Measurements from ENCODE around the gene ST8SIA6. TPM values are rescaled to one million over a fixed set of nuclear protein-coding genes. Genes with fewer than 3 reads are reported as not detected.

The ST8SIA6 gene
- total and polyA plus RNA-seq, 8 donors = 3.3 to 13.3 (median 8.8) TPM

DNA sequence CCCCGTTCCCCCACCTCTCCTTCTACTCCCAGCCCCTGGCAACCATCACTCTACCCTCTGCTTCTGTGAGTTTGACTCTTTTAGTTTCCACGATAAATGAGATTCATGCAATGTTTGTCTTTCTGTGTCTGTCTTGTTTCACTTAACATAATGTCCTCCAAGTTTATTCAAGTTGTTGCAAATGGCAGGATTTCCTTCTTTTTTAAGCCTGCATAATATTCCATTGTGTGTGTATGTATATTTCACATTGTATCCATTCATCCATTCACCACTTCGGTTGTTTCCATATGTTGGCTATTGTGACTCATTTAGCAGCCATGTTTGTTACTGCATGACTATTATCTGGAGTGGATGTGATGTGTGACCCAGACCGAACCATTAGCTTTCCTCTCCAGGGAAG, 162.0 kb downstream of the ST8SIA6 start:
- no peak for DNase-seq
- TF ChIP-seq, protein P1, sequence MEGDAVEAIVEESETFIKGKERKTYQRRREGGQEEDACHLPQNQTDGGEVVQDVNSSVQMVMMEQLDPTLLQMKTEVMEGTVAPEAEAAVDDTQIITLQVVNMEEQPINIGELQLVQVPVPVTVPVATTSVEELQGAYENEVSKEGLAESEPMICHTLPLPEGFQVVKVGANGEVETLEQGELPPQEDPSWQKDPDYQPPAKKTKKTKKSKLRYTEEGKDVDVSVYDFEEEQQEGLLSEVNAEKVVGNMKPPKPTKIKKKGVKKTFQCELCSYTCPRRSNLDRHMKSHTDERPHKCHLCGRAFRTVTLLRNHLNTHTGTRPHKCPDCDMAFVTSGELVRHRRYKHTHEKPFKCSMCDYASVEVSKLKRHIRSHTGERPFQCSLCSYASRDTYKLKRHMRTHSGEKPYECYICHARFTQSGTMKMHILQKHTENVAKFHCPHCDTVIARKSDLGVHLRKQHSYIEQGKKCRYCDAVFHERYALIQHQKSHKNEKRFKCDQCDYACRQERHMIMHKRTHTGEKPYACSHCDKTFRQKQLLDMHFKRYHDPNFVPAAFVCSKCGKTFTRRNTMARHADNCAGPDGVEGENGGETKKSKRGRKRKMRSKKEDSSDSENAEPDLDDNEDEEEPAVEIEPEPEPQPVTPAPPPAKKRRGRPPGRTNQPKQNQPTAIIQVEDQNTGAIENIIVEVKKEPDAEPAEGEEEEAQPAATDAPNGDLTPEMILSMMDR (IDR thresholded peaks at IDR 0.05) = no peak
- ATAC-seq = no peak
- intact Hi-C loops (cut with DNase I) = no loop called here
- Histone ChIP-seq H3K36me3 (no peaks in the 10 kb centered on the region), H3K27ac (no peak overlapping the region), H3K4me1 (no peaks in the 10 kb centered on the region), H3K4me3 (no peak overlapping the region), H3K27me3 (peaks cover 0 to 18% of the 10 kb centered on the region in 2 donors), H3K9me3 (no peaks in the 10 kb centered on the region)

DNA sequence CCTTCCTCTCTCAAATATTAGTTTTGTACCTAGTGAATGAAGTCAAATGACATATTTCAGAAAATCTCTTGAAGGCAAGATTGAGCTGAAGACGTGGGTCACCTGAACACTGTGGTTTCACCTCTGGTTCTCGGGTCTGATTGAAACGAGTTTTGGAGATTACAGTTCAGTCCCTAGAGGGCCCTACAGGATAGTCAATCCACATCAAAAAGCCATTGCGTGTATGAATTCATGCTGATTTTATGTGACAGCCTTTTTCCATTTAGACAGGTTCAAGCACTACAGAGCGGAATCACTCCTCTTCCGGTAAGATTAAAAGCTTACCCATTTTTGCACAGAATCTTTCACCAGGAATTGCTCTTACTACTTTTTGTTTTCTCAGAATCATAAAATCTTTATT, 164.2 kb downstream of the ST8SIA6 start:
- Histone ChIP-seq H3K4me3 (no peak overlapping the region), H3K9me3 (no peaks in the 10 kb centered on the region), H3K4me1 (no peaks in the 10 kb centered on the region), H3K27me3 (peaks cover 0 to 18% of the 10 kb centered on the region in 2 donors), H3K36me3 (no peaks in the 10 kb centered on the region), H3K27ac (no peak overlapping the region)
- TF ChIP-seq, protein P1 (IDR thresholded peaks at IDR 0.05) = no peak
- ATAC-seq (peak; percentile 38), DNase-seq (peak in 2 of 4 donors; percentile 8 to 33)
- intact Hi-C loops (cut with DNase I) = no loop called here

DNA sequence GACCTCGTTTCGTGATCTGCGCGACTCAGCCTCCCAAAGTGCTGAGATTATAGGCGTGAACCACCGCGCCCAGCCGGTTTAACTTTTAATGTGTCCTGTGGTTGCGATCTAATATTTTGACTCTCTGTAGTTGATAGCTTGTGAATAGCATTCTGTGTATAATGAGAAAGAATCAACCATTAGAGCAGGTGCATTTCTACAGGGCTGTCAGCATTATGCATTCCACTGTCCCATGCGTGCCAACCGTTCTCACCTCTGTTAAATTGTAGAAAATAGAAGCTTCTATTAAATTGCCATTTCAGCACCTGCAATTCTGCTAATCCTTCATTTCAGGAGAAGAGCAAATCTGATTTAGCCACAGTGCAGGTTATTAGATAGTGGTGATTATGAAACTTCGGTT, 164.6 kb downstream of the ST8SIA6 start:
- Histone ChIP-seq H3K4me3 (no peak overlapping the region), H3K36me3 (no peaks in the 10 kb centered on the region), H3K9me3 (no peaks in the 10 kb centered on the region), H3K27me3 (peaks cover 0 to 18% of the 10 kb centered on the region in 2 donors), H3K4me1 (no peaks in the 10 kb centered on the region), H3K27ac (no peak overlapping the region)
- no peak for ATAC-seq
- intact Hi-C loops (cut with DNase I) = no loop called here
- TF ChIP-seq, protein P1 (IDR thresholded peaks at IDR 0.05) = no peak
- no peak for DNase-seq

DNA sequence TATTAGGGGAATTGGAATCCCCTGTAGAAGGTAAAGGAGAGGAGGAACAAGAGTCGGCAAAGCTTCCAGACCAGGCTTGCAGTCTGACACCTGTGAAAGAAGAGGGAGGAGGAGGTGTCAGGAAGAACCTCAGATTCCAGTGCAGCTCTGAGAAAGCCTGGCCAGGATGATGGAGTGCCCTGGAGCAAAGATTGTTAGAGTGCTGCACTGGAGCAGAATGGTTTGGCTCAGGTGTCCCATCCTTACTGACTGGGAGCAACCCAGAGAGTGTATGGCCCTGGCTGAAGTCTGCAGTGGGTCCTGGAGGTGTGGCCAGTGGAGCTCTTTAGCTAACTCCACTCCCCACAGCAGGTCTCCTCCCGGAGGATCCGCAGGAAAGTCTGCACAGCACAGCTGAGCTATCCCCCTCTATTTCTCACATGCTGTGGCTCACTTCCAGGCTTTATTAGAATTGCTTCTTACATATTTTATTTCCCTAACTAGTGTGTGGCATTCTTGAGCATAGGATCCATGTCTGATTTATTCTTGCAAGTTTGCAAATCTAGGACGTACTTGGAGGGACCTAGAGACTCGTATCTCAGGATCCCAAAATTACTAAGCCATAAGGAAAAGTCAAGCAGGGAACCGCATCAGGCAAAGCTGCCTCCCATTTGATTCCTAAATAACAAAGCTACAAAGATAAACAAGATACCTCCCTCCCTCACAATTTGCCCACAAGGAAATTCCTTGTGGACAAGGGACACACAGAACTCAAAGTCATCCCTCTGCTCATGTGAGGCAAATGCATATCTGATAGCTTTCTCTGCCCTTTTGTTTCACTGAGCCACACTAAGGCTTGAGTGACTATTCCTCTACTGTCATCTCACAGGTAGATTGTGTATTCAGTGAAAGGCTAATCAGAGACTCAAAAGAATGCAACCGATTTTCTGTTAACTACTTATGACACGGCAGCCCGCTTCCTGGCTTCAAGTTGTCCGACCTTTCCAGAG, 167.5 kb downstream of the ST8SIA6 start:
- Histone ChIP-seq H3K4me3 (no peak overlapping the region), H3K36me3 (no peaks in the 10 kb centered on the region), H3K27me3 (peaks cover 0 to 18% of the 10 kb centered on the region in 2 donors), H3K27ac (no peak overlapping the region), H3K4me1 (no peaks in the 10 kb centered on the region), H3K9me3 (peaks cover 0 to 14% of the 10 kb centered on the region in 2 donors)
- intact Hi-C loops (cut with DNase I) = no loop called here
- TF ChIP-seq, protein P1 (IDR thresholded peaks at IDR 0.05) = no peak
- DNase-seq (no peak), ATAC-seq (no peak)

DNA sequence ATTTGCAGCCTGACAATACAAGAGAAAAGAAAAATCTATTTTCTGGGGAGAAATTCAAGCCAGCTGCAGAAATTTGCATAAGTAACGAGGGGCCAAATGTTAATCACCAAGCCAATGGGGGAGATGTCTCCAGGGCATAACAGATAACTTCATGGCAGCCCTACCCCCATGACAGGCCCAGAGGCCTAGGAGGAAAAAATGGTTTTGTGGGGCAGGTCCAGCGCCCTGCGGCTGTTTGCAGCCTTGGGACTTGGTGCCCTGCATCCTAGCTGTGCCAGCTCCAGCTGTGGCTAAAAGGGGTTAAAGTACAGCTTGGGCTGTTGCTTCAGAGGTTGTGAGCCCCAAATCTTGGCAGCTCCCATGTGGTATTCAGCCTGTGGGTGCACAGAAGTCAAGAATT, 172.1 kb downstream of the ST8SIA6 start:
- ATAC-seq (no peak), DNase-seq (no peak)
- H3K36me3 ChIP-seq = no peaks in the 10 kb centered on the region
- H3K27ac ChIP-seq = no peak overlapping the region
- no peaks in the 10 kb centered on the region for H3K27me3 ChIP-seq
- peaks cover 0 to 22% of the 10 kb centered on the region in 2 donors for H3K9me3 ChIP-seq
- intact Hi-C loops (cut with DNase I) = no loop called here
- no peak overlapping the region for H3K4me3 ChIP-seq
- TF ChIP-seq, protein P1 (IDR thresholded peaks at IDR 0.05) = no peak
- no peaks in the 10 kb centered on the region for H3K4me1 ChIP-seq

Data from left lung (tissue), 10 donors.